OCI-LY1 (cell line): ENCODE data around the gene MSMO1.

Experiments
- CTCF ChIP-seq: fragments of 200-600 bp; sonication (generic), shearing (Covaris generic); IDR thresholded peaks from 2 replicates; pipeline ENCODE4 v1.5.1; 2017; ENCODE audit warnings: mild to moderate bottlenecking, antibody characterized with exemption, low read length, moderate library complexity, mixed read lengths
- EZH2 ChIP-seq: fragments of 200-600 bp; sonication (generic), shearing (Covaris generic); IDR thresholded peaks from 2 replicates; pipeline ENCODE4 v1.8.0; 2017; ENCODE audit warnings: borderline replicate concordance, mixed run types, mild to moderate bottlenecking, antibody characterized with exemption, low read length, moderate library complexity, mixed read lengths

- no peak for TF ChIP-seq EZH2
- TF ChIP-seq CTCF = no peak
These were observed 8.0 kb upstream of the MSMO1 start for GRCh38 chr4:165319509-165319908.
